Liver (tissue), 9 donors: Measurements from ENCODE around the gene PTPA. TPM values are rescaled to one million over a fixed set of nuclear protein-coding genes. Genes with fewer than 3 reads are reported as not detected.

Experiments
- DNase-seq: peaks from one replicate; pipeline ENCODE4 v3.0.0-alpha.2; 2017; ENCODE audit warnings: low spot score
- H3K27ac ChIP-seq, 2 donors: one replicate each; pipeline ENCODE4 v1.7.0; 2013; ENCODE audit warnings: inconsistent platforms in 2 of 2, low read length in 2 of 2, control low read depth in 1 of 2, low read depth in 1 of 2, mild to moderate bottlenecking in 1 of 2
- H3K27me3 ChIP-seq, 4 donors: one replicate each; pipeline versions ENCODE4 v1.6.1 to v1.7.0; 2013; ENCODE audit warnings: low read length in 3 of 4, inconsistent platforms in 1 of 4, mild to moderate bottlenecking in 1 of 4, moderate library complexity in 1 of 4; ENCODE audit not compliant: control insufficient read depth in 4 of 4, insufficient read depth in 4 of 4
- H3K36me3 ChIP-seq, 4 donors: one replicate each; pipeline versions ENCODE4 v1.6.1 to v1.7.0; 2013; ENCODE audit warnings: low read length in 3 of 4, mild to moderate bottlenecking in 3 of 4, low read depth in 1 of 4, moderate library complexity in 1 of 4; ENCODE audit not compliant: control insufficient read depth in 4 of 4, insufficient read depth in 3 of 4
- H3K4me1 ChIP-seq, 4 donors: one replicate each; pipeline versions ENCODE4 v1.6.1 to v1.7.0; 2013; ENCODE audit warnings: low read length in 3 of 4, mild to moderate bottlenecking in 3 of 4, moderate library complexity in 1 of 4; ENCODE audit not compliant: control insufficient read depth in 4 of 4, insufficient read depth in 4 of 4
- H3K4me3 ChIP-seq, 3 donors: one replicate each; pipeline versions ENCODE4 v1.6.1 to v1.7.0; 2013; ENCODE audit warnings: low read length in 3 of 3, control low read depth in 1 of 3, low read depth in 1 of 3, mild to moderate bottlenecking in 1 of 3
- H3K9ac ChIP-seq, 2 donors: one replicate each; pipeline ENCODE4 v1.7.0; 2013; ENCODE audit warnings: low read length in 2 of 2, mild to moderate bottlenecking in 2 of 2, moderate library complexity in 2 of 2, control low read depth in 1 of 2, low read depth in 1 of 2
- H3K9me3 ChIP-seq, 4 donors: one replicate each; pipeline versions ENCODE4 v1.6.1 to v1.7.0; 2013; ENCODE audit warnings: low read length in 3 of 4; ENCODE audit not compliant: control insufficient read depth in 4 of 4
- EGR1 ChIP-seq, 2 donors: IDR thresholded peaks; 2 replicates each; pipeline ENCODE4 v1.6.1; 2016 to 2018; ENCODE audit warnings: antibody characterized with exemption in 2 of 2, low read depth in 2 of 2
- FOXA1 ChIP-seq: IDR thresholded peaks from 2 replicates; pipeline ENCODE4 v1.6.1; 2016; ENCODE audit warnings: antibody characterized with exemption
- FOXA2 ChIP-seq: IDR thresholded peaks from 2 replicates; pipeline ENCODE4 v1.6.1; 2016; ENCODE audit warnings: antibody characterized with exemption
- GABPA ChIP-seq, 2 donors: IDR thresholded peaks in 1 of 2; conservative IDR thresholded peaks in 1 of 2; 2 replicates each; pipeline ENCODE4 v1.6.1; 2016; ENCODE audit warnings: antibody characterized with exemption in 2 of 2, mild to moderate bottlenecking in 1 of 2, moderate library complexity in 1 of 2
- HNF4A ChIP-seq, 2 donors: conservative IDR thresholded peaks; 2 replicates each; pipeline ENCODE4 v1.6.1; 2016; ENCODE audit warnings: antibody characterized with exemption in 2 of 2, mild to moderate bottlenecking in 2 of 2
- HNF4G ChIP-seq: IDR thresholded peaks from 2 replicates; pipeline ENCODE4 v1.6.1; 2016; ENCODE audit warnings: antibody characterized with exemption
- JUND ChIP-seq, 2 donors: IDR thresholded peaks; 2 replicates each; pipeline ENCODE4 v1.6.1; 2016; ENCODE audit warnings: antibody characterized with exemption in 2 of 2
- NR2F2 ChIP-seq: IDR thresholded peaks from 2 replicates; pipeline ENCODE4 v1.6.1; 2016; ENCODE audit warnings: antibody characterized with exemption
- RAD21 ChIP-seq, 2 donors: IDR thresholded peaks; 2 replicates each; pipeline ENCODE4 v1.6.1; 2016; ENCODE audit warnings: antibody characterized with exemption in 2 of 2, mild to moderate bottlenecking in 2 of 2
- RXRA ChIP-seq, 2 donors: IDR thresholded peaks; 2 replicates each; pipeline ENCODE4 v1.6.1; 2017 to 2018; ENCODE audit warnings: antibody characterized with exemption in 2 of 2, mild to moderate bottlenecking in 1 of 2
- SP1 ChIP-seq: IDR thresholded peaks from 2 replicates; pipeline ENCODE4 v1.6.1; 2018; ENCODE audit warnings: antibody characterized with exemption, mild to moderate bottlenecking
- TAF1 ChIP-seq: conservative IDR thresholded peaks from 2 replicates; pipeline ENCODE4 v1.6.1; 2016; ENCODE audit warnings: antibody characterized with exemption, mild to moderate bottlenecking
- YY1 ChIP-seq: IDR thresholded peaks from 2 replicates; pipeline ENCODE4 v1.6.1; 2016; ENCODE audit warnings: antibody characterized with exemption, mild to moderate bottlenecking
- WGBS: extraction: QIAGEN DNeasy Blood & Tissue Kit; methylation state at CpG from one replicate; pipeline ENCODE4 v1.1.7; 2013; 5-methylcytosine and 5-hydroxymethylcytosine counted together
- polyA plus RNA-seq, 2 donors: library from polyadenylated mRNA; stranded (reverse) in 1 of 2; unstranded in 1 of 2; fragments of 200-250 nt in 1 of 2; fragments of >200 nt in 1 of 2; fragmentation: Nextera tagmentation in 1 of 2; extraction: Ambion mirVana in 1 of 2; gene quantifications; one replicate each; pipeline versions ENCODE4 v1.2.1 to v1.2.3, GENCODE V29; 2013 to 2015
- total RNA-seq, 2 donors: library from RNA; depleted of rRNA; stranded (reverse); fragments of >200 nt; gene quantifications; one replicate each; pipeline ENCODE4 v1.2.3, GENCODE V29; 2014
- TF ChIP-seq, protein P1 (sequence below): IDR thresholded peaks from 2 replicates; pipeline ENCODE4 v1.6.1; 2016; ENCODE audit warnings: antibody characterized with exemption
- TF ChIP-seq, protein P2 (sequence below): IDR thresholded peaks from 2 replicates; pipeline ENCODE4 v1.6.1; 2016; ENCODE audit warnings: antibody characterized with exemption, mild to moderate bottlenecking
- TF ChIP-seq, protein P3 (sequence below): IDR thresholded peaks from 2 replicates; pipeline ENCODE4 v1.6.1; 2016; ENCODE audit warnings: antibody characterized with exemption
- TF ChIP-seq, protein P4 (sequence below): IDR thresholded peaks from 2 replicates; pipeline ENCODE4 v1.6.1; 2016; ENCODE audit warnings: antibody characterized with exemption
- donor health status: healthy.
- donor health status: healthy.
- donor health status: healthy.
- donor health status: healthy.
- donor health status: healthy.

The PTPA gene
- total and polyA plus RNA-seq, 4 donors: 27.6 to 66.0 (median 38.4) TPM

DNA sequence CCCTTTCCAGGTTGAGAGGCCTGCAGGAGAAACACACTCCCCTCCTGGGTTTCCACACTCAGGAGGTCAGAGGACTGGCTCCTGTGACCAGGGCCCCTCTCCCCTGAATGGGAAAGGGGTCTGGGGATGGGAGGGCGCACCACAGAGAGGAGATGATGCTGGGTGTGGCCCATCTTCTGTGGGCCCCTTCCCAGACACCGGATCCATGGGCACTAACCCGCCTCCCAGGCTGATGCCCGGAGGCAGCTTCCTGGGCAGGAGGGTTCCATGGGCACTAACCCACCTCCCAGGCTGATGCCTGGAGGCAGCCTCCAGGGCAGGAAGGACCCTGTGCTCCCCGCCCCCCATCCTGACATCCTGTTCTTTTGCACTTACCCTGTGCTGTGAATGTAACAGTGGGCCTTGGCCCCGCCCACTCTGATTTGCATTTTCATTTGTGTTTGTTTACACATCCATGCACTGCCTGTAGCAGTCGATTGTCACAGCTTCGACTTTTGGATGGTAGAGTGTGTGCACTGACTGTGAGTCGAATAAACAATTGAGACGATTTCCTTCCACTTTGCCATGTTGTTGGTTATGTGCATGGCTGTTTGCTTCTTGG, 39.6 kb upstream of the PTPA start:
- no peak overlapping the region for H3K4me3 ChIP-seq
- peaks cover 0 to 6% (median 0%) of the 10 kb centered on the region in 4 donors for H3K36me3 ChIP-seq
- TF ChIP-seq EGR1 (IDR thresholded peaks at IDR 0.05; ENCODE audit: low read depth in 2 of 2): no peak
- no peak for TF ChIP-seq RAD21 (IDR thresholded peaks at IDR 0.05)
- no peak for TF ChIP-seq YY1
- TF ChIP-seq TAF1: no peak
- TF ChIP-seq, protein P1, sequence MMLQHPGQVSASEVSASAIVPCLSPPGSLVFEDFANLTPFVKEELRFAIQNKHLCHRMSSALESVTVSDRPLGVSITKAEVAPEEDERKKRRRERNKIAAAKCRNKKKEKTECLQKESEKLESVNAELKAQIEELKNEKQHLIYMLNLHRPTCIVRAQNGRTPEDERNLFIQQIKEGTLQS: no peak
- no peak for TF ChIP-seq FOXA2
- no peak for TF ChIP-seq JUND (IDR thresholded peaks at IDR 0.05)
- TF ChIP-seq RXRA (IDR thresholded peaks at IDR 0.05): no peak
- TF ChIP-seq, protein P2, sequence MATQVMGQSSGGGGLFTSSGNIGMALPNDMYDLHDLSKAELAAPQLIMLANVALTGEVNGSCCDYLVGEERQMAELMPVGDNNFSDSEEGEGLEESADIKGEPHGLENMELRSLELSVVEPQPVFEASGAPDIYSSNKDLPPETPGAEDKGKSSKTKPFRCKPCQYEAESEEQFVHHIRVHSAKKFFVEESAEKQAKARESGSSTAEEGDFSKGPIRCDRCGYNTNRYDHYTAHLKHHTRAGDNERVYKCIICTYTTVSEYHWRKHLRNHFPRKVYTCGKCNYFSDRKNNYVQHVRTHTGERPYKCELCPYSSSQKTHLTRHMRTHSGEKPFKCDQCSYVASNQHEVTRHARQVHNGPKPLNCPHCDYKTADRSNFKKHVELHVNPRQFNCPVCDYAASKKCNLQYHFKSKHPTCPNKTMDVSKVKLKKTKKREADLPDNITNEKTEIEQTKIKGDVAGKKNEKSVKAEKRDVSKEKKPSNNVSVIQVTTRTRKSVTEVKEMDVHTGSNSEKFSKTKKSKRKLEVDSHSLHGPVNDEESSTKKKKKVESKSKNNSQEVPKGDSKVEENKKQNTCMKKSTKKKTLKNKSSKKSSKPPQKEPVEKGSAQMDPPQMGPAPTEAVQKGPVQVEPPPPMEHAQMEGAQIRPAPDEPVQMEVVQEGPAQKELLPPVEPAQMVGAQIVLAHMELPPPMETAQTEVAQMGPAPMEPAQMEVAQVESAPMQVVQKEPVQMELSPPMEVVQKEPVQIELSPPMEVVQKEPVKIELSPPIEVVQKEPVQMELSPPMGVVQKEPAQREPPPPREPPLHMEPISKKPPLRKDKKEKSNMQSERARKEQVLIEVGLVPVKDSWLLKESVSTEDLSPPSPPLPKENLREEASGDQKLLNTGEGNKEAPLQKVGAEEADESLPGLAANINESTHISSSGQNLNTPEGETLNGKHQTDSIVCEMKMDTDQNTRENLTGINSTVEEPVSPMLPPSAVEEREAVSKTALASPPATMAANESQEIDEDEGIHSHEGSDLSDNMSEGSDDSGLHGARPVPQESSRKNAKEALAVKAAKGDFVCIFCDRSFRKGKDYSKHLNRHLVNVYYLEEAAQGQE: no peak
- no peak for TF ChIP-seq SP1
- TF ChIP-seq HNF4G: no peak
- TF ChIP-seq, protein P3, sequence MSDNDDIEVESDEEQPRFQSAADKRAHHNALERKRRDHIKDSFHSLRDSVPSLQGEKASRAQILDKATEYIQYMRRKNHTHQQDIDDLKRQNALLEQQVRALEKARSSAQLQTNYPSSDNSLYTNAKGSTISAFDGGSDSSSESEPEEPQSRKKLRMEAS: no peak
- no peak for TF ChIP-seq FOXA1
- no peak for TF ChIP-seq GABPA (IDR thresholded peaks at IDR 0.05 in 1 of 2, conservative IDR thresholded peaks at IDR 0.05 in 1 of 2)
- TF ChIP-seq NR2F2: no peak
- TF ChIP-seq, protein P4, sequence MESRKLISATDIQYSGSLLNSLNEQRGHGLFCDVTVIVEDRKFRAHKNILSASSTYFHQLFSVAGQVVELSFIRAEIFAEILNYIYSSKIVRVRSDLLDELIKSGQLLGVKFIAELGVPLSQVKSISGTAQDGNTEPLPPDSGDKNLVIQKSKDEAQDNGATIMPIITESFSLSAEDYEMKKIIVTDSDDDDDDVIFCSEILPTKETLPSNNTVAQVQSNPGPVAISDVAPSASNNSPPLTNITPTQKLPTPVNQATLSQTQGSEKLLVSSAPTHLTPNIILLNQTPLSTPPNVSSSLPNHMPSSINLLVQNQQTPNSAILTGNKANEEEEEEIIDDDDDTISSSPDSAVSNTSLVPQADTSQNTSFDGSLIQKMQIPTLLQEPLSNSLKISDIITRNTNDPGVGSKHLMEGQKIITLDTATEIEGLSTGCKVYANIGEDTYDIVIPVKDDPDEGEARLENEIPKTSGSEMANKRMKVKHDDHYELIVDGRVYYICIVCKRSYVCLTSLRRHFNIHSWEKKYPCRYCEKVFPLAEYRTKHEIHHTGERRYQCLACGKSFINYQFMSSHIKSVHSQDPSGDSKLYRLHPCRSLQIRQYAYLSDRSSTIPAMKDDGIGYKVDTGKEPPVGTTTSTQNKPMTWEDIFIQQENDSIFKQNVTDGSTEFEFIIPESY: no peak
- whole genome bisulfite sequencing: 67% methylated on average over 10 of the region's 10 CpGs
- no peak overlapping the region for H3K9ac ChIP-seq
- H3K9me3 ChIP-seq: no peaks in the 10 kb centered on the region
- H3K27me3 ChIP-seq: no peaks in the 10 kb centered on the region
- peaks cover 23 to 59% (median 43%) of the 10 kb centered on the region in 4 donors for H3K4me1 ChIP-seq
- DNase-seq: peak; percentile 58
- H3K27ac ChIP-seq: no peak overlapping the region

DNA sequence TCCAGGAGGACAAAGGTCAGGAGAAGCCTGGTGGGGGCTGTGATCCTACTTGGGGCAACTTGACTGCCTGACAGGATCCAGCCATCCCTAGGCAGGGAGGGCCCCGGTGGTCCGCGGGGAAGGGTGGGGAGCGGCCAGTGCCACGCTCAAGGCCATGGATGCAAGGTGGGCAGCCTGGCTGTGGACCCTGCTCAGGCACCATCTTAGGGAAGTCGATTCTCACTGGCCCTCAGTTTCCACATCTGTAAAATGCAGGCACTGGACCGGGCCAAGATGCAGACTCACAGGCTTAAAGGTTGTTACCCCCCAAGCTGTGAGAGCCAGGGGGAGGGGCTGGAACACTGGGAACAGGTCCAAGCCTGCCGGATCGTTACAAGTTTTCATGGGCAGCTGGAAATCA, 39.0 kb upstream of the PTPA start:
- WGBS: 63% methylated on average over 9 of the region's 9 CpGs
- H3K4me1 ChIP-seq: peaks cover 25 to 65% (median 48%) of the 10 kb centered on the region in 4 donors
- peak; percentile 52 for DNase-seq
- H3K27me3 ChIP-seq: no peaks in the 10 kb centered on the region
- TF ChIP-seq HNF4A (conservative IDR thresholded peaks at IDR 0.05) (peak in 1 of 2 donors; percentile 22), TAF1 (no peak), RAD21 (IDR thresholded peaks at IDR 0.05) (no peak)
- TF ChIP-seq, protein P3: no peak
- H3K9me3 ChIP-seq: no peaks in the 10 kb centered on the region
- no peak overlapping the region for H3K9ac ChIP-seq
- H3K4me3 ChIP-seq: no peak overlapping the region
- H3K27ac ChIP-seq: no peak overlapping the region
- peaks cover 0 to 6% (median 0%) of the 10 kb centered on the region in 4 donors for H3K36me3 ChIP-seq
